T-helper 9 cell (primary cell): ENCODE results near the gene NOP58.
"Not testable (repeated sequence)": the region's sequence is repeated elsewhere in the genome, so short reads cannot be mapped to it uniquely, and the experiment has no call there.

ENCODE experiments used
- DNase-seq: peaks from one replicate; pipeline ENCODE4 v3.0.0-alpha.2; 2020
- total RNA-seq, 2 donors: gene quantifications; one replicate each; lab custom pipeline; 2026; lab: John Stamatoyannopoulos, UW

The NOP58 gene, protein sequence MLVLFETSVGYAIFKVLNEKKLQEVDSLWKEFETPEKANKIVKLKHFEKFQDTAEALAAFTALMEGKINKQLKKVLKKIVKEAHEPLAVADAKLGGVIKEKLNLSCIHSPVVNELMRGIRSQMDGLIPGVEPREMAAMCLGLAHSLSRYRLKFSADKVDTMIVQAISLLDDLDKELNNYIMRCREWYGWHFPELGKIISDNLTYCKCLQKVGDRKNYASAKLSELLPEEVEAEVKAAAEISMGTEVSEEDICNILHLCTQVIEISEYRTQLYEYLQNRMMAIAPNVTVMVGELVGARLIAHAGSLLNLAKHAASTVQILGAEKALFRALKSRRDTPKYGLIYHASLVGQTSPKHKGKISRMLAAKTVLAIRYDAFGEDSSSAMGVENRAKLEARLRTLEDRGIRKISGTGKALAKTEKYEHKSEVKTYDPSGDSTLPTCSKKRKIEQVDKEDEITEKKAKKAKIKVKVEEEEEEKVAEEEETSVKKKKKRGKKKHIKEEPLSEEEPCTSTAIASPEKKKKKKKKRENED
- 173 to 321 reads per million in 2 donors for total RNA-seq

DNA sequence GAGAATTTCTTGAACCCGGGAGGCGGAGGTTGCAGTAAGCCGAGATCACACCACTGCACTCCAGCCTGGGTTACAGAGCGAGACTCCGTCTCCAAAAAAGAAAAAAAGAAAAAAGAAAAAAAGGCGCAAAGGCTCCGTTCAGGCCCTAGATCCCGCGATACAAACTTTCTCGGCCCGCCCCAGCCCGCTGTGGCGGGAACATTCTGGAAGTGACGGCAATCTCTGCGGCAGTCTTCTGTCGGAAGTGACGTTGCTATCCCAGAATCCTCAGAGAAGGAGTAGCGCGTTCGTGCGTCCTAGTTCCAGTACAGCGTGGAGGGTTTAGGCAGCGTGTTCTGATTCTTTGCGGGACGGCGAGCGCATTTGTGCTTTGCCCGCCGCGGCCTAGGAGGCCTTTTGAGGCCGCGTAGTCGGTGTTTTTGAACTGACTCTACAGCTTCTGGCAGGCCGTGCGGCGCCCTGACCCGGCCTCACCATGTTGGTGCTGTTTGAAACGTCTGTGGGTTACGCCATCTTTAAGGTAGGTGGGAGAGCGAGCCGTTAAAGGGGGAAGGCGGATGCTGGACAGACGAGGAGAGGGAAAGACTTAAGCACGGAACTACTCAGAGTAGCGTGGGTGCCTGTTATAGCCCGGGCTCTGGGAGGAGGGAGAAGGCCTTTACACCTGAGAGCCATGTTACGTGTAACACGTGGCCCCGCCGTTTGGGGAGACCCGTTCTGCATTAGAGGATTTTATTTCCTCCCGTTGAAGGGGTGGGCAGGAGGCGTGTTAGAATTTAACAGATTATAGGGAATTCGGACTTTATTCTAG is at the start of gene NOP58:
Gene NOP58, plus strand, starts transcription at position 297 of the 811 bp plus-strand sequence. Its CDS starts 179 bp downstream, at position 476.
- peak; percentile 79 for DNase-seq

DNA sequence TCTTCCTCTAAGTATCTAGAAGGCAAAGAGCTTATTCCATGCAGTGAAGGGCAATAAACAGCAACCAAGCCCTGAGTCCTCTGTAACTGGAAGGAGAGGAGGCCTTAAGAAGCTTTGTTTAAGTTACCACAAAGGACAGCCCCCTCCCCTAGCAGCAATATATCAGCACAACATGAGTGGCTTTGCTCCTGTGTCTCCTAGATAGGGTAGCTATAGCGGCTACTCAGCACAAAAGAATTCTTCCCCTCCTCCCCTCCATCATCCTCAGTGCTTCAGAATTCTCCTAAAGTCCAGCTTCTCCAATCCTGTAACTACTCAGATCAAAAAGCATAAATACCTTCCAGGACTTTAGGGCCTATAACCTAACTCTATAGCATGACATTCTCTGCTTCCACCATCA is 43.7 kb upstream of the NOP58 start:
- no peak for DNase-seq

DNA sequence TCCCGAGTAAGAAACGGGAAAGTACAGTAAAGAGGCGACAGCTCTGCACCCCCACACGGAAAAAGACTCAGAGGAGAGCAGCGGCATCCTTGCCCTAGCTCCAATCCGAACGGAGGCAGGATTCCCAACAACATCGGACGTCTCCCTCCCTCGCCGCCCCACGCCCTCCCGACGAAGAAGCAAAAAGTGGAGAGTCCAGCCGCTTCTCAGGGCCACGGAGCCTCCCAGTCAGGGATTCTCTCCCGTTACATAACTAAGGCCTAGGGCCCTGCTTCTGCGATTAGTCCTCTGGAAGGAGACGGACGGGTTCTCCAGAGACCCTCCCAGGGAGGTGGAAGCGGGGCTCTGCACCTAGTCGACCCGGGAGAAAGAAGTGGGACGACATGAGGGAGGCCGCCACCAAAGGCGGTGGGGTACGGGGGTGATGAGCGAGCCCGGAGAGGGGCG is 27.8 kb upstream of the NOP58 start:
- DNase-seq: no peak

DNA sequence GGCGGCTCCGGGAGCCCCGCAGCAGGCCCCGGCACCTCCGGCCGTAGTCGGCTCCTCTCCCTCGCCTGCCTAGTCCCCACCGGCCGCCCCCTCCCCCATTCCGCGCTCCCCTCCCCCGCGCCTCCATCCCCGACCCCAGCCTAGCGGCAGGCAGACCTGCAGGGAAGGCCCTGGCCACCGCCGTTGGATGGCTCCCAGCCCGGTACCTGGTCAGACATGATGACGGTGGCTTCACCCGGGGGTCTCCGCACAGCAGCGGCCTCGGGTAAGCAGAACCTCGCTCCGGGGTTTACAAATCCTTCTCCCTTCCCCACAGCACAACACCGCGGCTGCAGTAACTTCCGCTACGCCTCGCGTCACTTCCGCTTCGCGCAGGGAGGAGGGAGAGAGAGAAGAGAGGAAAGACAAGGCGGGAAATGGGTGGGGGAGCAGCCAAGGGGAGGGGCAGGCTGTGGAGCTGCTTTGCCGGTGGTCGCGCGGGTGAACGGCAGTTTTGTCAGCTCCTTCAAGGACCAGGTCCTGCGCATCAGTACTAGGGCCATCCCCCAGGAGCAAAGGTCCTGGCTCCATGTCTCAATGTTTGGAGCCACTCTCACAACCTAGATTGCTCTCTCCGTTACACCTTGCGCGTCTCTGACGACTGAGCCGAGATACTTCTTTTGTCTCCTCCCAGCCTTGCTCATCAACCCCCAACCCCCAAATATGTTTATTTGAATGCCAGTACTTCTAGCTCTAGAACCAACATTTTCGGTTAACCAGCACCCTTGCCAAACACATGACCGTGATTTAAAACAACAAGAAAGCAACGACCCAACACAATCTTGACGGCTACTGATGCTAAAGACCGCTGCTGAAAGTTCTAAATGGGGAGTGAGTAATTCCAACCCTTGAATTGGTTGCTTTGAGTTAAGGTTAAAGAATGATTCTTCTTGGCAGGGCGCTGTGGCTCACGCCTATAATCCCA is 27.0 kb upstream of the NOP58 start, which contains the start of gene SUMO1:
Gene SUMO1, minus strand, starts transcription at position 364 of the 964 bp plus-strand sequence. Its CDS starts 146 bp downstream, at position 218.
- peak; percentile 86 for DNase-seq

DNA sequence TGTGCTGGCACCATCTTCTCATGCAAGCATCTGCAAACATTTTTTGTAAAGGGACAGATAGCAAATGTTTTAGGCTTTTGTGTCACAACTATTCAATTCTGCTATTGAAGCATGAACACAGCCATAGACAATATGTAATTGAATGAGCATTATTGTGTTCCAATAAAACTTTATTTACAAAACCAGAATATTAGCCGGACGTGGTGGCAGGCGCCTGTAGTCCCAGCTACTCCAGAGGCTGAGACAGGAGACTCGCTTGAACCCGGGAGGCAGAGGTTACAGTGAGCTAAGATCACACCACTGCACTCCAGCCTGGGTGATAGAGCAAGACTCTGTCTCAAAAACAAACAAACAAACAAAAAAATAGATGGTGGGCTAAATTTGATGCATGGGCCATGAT is 17.9 kb upstream of the NOP58 start:
- DNase-seq: not testable (repeated sequence)

DNA sequence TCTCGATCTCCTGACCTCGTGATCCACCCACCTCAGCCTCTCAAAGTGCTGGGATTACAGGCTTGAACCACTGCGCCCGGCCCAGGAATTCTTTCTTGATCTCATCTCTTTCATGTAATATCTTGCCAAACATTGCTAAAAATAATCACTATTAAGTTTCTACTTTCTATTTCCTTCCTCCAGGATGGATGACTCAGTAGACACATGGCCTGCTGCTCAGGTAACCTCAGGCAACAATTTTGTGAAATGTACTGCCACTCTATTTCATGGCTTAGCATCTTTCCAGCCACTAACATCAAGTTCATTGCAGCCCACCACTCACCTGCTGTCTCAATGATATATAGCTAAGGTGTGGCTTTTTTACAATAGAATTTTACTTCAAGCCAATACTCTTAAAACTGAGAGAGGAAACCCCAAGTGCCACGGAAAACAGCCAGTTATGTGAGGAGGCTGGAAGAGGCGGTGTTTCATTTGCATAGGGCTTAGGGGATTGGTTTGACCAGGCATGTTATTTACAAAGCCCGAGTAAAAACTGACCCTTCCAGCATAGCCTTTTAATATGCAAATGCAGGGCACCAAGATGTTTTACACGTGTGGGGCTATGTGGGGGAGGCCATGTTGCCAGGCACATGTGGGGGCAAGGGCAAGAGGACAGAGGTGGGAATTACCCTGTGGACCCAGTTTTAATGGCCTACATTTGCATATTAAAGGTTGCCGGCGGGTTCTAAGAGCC is 15.9 kb upstream of the NOP58 start:
- no peak for DNase-seq

DNA sequence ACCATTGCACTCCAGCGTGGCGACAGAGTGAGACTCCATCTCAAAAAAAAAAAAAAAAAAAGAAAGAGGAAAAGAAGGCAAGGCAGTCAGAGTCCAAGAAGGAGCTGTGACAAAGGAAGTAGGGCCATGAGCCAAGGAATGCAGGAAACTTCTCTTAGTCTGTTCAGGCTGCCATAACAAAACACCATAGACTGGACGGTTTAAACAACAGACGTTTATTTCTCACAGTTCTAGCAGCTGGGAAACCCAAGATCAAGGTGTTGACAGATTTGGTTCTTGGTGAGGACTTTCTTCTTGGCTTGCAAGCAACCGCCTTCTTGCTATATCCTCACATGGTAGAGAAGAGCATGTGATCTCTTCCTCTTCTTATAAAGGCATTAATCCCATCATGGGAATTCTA is 14.1 kb upstream of the NOP58 start:
- no peak for DNase-seq

DNA sequence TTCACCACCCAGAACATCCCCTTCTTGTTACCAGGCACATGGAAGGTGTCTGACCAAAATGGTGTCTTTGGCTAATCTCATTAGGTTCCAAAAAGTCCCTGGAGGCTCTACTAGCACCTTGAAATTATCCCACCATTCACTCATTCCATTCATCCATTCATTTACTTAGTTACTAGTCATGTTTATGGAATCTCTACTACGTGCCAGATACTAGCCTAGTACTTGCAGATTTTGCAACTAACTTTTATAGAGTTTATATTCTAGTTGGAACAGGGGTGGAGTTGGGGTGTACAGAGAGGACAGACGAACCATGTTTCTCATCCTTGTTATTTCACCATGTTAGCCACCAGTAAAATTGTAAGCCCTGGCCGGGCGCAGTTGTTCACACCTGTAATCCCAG is 4.0 kb upstream of the NOP58 start:
- DNase-seq: no peak

DNA sequence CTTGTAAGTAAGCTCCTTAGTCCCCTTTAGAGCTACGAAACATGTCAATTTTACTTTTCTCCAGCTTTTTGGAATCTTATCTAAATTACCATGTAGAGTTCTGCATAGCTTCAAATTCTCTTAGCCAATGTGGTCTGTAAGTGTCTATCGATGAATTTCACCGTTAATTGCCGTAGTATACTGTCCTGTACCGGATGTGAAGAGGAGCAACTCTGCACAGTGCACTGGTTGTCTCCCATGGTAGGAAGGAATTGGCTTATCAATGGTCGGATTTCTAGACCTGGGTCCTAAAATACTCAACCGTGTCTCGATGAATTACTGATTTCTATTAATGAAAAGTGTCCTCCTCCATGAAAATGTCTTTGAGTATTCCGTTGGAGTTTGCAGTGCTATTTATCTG is 1.9 kb downstream of the NOP58 start:
- DNase-seq: no peak

DNA sequence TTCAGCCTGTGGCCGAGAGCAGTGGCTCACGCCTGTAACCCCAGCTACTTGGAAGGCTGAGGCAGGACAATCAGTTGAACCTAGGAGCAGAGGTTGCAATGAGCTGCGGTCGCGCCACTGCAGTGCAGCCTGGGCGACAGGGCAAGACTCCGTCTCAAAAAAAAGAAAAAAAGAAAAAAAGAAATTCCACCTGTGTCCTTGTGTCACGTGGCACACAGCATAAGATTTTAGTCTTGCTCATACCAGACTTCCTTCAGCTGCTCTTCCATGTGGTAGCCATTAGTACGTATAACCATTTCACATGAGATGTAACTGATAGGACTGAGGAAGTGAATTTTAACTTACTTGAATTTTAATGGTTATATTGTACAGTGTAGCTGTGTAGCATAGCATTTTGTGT is 4.0 kb downstream of the NOP58 start:
- no peak for DNase-seq

DNA sequence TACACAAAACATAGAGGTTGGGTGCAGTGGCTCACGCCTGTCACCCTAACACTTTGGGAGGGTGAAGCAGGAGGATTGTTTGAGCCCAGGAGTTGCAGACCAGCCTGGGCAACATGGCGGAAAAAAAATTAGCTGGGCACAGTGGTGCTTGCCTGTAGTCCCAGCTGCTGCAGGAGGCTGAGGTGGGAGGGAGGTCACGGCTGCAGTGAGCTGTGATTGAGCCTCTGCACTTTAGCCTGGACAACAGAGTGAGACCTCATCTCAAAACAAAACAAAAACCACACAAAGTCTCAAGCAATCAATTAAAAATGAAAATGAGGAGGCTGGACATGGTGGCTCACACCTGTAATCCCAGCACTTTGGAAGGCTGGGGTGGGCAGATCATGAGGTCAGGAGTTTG is 4.9 kb downstream of the NOP58 start:
- DNase-seq: no peak

DNA sequence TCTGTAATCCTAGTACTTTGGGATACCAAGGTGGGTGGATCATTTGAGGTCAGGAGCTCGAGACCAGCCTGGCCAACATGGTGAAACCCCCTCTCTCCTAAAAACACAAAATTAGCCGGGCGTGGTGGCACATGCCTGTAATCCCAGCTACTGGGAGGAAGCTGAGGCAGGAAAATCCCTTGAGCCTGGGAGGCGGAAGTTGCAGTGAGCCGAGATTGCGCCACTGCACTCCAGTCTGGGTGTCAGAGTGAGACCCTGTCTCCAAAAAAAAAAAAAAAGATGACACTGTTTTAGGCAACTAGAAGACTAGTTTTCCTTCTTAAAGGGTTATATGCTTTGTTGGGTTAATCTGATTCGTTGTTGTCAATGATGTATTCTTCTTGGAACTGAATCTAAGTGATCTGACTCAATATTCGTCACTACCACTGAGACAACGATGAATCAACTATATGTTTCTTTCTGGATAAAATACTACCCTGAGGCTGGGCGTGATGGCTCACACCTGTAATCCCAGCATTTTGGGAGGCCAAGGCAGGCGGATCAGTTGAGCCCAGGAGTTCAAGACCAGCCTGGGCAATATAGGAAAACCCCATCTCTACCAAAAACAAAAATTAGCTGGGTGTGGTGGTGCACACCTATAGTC is 10.6 kb downstream of the NOP58 start:
- DNase-seq: not testable (repeated sequence)

DNA sequence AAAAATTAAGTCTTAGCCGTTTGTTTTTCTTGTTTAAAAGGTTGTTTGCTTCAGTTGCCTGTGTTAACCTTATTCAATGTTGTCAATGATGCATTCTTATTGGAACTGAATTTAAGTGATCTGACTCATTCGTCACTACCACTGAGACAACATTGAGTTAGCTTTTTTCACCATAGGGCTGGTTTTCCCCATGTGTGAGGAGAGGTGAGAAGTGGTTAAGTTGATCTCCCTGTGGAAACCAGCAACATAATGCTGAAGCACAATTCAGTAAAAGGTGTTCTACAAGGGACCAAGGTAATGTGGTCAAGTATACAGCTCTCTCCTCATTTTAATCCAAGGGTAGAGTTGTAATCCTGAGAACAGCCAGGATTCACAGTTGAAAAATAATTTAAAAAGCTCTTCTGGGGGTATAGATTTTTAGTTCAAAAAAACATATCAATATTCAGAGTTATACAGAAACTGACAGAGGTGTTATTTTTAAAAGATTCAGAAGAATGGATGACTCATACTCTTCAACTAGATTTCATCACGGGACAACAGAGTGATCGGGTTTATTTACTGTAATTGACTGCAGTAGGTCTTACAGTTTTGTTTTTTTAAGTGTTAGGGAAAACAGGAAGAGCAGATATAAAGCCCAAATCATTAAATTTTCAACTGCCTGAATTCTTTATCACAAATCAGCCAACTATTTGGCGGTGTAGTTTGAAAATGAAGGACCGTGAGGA is 12.6 kb downstream of the NOP58 start:
- DNase-seq: no peak

DNA sequence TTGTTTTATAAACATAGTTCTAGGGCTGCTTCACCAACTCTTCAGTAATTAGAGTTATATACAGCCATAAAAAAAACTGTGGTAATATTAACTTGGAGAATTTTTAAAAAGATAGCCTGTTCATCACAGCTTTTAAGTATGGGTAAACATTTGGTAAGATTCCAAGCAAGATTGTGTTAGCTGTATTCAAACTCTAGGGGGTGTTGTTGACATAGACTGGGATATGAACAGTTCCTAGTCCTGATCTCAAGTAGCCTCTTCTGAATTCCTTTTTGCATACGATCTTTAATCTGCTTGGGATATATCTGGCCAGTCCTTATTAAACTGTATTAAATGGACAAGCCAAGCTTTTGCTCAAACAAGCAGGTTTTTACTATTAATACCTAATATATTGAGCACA is 13.4 kb downstream of the NOP58 start:
- no peak for DNase-seq

DNA sequence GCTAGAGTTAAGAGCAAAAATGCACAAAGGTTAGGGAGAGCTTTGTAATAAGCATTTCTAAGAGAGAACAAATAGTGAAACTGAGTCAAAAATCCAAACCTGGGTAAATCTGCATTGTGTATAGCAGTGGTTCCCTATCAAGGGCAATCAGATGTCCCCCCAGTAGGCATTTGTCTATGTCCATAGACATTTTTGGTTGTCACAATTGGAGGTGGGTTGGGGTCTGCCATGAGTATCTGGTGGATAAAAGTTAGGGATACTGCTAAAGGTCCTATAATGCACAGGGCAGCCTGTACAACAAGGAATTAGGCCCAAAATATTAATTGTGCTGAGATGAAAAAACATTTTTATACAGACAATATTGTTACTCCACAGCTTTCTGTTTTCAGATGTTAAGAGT is 21.0 kb downstream of the NOP58 start:
- DNase-seq: no peak

DNA sequence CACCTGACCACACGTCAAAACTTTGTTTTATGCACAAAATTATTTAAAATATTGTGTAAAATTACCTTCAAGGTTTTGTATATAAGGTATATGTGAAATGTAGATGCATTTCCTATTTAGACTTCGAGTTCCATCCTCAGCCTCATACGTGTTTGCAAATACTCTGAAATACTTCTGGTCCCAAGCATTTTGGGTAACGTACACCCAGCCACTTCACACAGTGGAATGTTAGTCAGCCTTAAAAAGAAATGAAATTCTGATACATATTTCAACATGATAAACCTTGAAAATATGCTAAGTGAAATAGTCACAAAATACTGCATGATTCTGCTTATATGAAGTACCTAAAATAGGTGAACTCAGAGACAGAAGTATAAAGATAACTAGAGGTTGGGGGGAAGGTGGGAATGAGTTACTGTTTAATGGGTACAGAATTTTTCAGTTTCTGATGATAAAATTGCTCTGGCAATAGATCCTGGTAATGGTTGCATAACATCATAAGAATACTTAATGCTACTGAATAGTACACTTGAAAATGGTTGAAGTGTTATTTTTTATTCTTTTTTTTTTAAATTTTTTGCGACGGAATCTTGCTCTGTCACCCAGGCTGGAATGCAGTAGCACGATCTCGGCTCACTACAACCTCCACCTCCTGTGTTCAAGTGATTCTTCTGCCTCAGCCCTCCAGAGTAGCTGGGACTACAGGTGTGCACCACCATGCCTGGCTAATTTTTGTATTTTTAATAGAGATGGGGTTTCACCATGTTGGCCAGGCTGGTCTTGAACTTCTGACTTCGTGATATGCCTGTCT is 24.0 kb downstream of the NOP58 start:
- no peak for DNase-seq

DNA sequence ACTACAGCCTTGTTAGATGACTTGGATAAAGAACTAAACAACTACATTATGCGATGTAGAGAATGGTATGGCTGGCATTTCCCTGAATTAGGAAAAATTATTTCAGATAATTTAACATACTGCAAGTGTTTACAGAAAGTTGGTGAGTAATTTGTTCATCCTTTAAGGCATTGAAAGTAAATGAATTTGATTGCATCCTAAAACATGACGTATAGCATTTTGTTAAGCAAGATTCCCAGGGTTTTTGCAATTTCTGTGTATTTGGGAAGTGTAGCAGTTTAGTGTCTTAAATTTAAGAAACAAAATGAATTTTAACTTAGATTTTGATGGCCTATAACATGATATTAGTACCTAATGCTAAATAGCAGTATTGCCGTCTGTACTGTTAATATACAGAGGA is 24.8 kb downstream of the NOP58 start:
- no peak for DNase-seq

DNA sequence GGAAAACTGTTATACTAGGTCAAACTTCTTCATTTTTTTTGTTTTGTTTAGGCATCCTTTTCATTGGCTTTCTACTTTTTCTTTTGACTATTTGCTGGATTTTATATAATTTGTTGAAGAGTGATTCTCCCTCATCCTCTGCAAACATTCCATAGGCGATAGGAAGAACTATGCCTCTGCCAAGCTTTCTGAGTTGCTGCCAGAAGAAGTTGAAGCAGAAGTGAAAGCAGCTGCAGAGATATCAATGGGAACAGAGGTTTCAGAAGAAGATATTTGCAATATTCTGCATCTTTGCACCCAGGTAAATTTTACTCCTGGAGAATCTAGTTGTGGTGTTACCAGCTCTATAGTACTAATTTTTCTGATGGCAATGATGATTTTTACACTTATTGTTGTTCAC is 25.4 kb downstream of the NOP58 start:
- no peak for DNase-seq

DNA sequence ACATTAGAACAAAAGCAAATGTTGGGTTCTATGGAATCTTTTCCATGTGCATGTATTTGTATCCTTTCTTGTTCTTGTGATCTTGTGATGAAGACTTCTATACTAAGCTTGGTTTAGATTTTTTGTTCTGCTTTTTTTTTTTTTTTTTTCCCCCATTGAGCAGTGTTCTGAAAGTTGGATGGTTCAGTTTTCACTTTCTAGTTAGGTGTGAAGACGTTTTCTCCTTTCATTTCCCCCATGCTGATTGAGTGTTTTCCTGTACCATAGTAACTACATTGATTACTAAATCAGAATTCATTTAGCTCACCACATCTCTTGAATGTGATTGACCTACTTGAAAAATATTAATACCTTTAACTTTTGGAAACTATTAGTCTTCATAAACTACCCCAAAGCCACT is 34.1 kb downstream of the NOP58 start:
- DNase-seq: no peak
